Myocyte (in vitro differentiated cells): ENCODE data around the gene FAM107A. TPM values are rescaled to one million over a fixed set of nuclear protein-coding genes. Genes with fewer than 3 reads are reported as not detected.
A peak's percentile ranks its signal among the peaks of the same experiment; 100 is the strongest.

ENCODE experiments used
- DNase-seq: peaks from one replicate; pipeline ENCODE4 v3.0.0-alpha.2; 2012; ENCODE audit warnings: low read depth
- total RNA-seq: library from RNA; depleted of rRNA; stranded (reverse); fragments of >200 nt; gene quantifications from 2 replicates; pipeline ENCODE4 v1.2.3, GENCODE V29; 2014

FAM107A gene
- total RNA-seq, 1 donor from 2014 or later = not detected

DNA sequence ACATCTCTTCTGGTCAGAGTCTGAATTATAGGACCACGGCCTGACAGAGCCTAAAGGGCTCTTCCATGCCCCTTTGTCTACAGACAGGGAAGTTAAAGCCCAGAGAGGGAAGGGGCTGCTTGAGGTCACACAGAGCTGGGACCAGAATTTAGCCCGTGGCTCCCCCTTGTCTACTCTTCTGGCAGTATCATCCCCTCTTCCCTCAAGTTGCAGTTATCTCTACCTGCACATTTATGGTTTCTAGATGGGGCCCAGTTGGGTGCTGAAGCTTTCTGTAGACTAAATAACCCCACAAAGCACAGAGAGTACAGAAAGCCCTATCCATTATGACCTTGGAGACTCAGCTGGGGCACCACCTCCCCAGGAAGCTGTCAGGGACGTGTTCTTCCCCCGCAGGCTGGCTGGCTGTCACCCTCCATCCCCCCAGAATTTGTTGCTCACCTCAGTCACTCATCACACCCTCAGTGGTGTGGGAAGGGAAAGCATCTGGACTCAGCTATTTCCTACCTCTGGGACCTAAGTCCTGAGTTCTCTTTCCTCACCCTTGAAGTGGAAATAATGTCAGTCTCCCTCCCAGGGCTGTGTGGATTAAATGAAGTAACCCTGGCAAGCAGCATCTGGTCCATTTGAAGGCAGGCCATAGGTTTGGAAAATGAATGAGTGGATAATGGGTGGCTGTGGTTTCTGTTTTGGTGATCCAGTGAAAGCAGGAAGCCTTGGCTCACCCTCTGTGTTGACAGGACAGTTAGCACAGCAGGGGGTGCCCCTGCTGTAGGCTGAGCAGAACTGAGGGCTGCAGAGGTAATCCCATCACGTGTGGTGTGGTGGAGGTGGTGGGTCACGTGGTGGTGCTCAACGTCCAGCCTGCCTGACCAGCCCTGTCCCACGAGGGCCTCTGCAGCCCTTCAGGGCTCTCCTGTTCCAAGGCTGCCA, 56.5 kb downstream of the FAM107A start:
- peak; percentile 17 for DNase-seq

DNA sequence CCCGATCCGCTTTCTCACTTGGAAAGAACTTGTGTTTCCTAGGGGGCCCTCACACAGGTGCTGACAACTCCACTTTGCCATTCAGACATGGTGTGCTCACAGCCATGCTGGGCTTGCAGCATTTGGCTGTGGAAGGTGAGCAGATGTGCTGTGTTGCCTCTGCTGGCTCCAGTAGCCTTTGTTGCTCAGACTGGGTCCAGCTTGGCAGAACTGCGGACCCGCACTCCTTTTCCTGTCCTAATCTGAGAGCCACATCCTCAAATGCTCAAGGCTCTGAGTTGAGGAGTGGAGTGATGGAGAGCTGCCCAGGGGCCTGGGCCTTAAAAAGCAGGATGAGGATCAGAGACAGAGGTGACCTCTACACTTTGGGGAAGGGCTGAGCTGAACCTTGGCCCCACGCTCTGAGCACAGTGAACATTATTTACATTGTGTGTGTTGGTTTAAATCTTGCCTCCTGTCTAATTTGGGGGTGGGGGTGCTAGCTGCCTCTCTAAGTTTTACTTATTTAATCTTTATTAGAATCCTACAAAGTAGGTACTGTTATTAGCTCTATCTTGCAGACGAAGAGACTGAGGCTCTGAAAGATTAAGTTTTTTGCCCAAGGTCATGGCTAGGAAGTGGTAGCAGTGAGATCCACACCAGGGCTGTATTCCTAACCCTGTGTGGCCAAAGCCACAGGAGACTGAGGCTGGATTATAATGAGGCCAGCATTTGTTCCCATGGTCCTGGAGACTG, 57.4 kb downstream of the FAM107A start:
- no peak for DNase-seq

DNA sequence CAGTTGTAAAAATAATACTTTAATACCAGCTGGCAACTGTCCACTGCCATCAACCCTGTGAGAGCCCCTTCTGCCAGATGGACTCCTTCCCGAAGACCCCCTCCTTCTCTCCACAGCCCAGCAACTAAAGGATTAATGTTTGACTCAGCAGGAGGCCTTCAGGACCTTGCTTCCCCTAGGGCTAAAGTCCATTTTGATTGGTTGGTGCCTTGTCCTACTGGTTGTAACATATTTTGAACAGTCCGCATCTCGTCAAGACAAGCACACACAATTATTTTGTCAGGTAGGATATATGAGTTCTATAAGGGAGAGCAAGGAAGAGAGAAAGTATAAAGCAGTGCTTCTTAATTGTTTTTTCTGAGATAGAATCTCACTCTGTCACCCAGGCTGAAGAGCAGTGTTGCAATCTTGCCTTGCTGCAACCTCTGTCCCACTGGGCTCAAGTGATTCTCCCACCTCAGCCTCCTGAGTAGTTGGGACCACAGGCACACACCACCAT, 58.9 kb downstream of the FAM107A start:
- no peak for DNase-seq

GRCh38 chr3:58514405-58514804, 62.8 kb downstream of the FAM107A start:
- no peak for DNase-seq

Other genes starting within 250 kb of the FAM107A start
- 21.9 and 23.2 TPM in 2 replicates for gene PXK, start 244.5 kb downstream of the FAM107A start, total RNA-seq
- 196 and 319 TPM in 2 replicates for gene PDHB, start 143.6 kb downstream of the FAM107A start, total RNA-seq
- gene KCTD6, start 85.3 kb downstream of the FAM107A start, total RNA-seq = 11.7 and 14.0 TPM in 2 replicates
- 0.16 and 0.91 TPM in 2 replicates for gene ACOX2, start 40.2 kb downstream of the FAM107A start, total RNA-seq
- not detected in 2 replicates for gene FAM3D, start 89.4 kb upstream of the FAM107A start, total RNA-seq